Hematopoietic multipotent progenitor cell treated with erythropoietin and hydrocortisone succinate and interleukin-3 and kit ligand, for 8 days (in vitro differentiated cells): ENCODE results near the gene MOGAT1.
"Not testable (repeated sequence)": the region's sequence is repeated elsewhere in the genome, so short reads cannot be mapped to it uniquely, and the experiment has no call there.

Experiments used
- DNase-seq: peaks from one replicate; pipeline ENCODE4 v3.0.0-alpha.2; 2015

The MOGAT1 gene

GRCh38 chr2:222747526-222748160 lies 76.2 kb downstream of the MOGAT1 start:
- no peak for DNase-seq

GRCh38 chr2:222750533-222750932 lies 79.1 kb downstream of the MOGAT1 start:
- DNase-seq = no peak

- DNase-seq = no peak
These were observed 79.8 kb downstream of the MOGAT1 start for GRCh38 chr2:222751238-222751637.

- no peak for DNase-seq
These were observed 80.6 kb downstream of the MOGAT1 start for GRCh38 chr2:222751821-222752719.

- no peak for DNase-seq
These were observed 81.3 kb downstream of the MOGAT1 start for GRCh38 chr2:222752746-222753145.

- no peak for DNase-seq
These were observed 81.9 kb downstream of the MOGAT1 start for GRCh38 chr2:222753251-222753824.

- DNase-seq = no peak
These were observed 83.0 kb downstream of the MOGAT1 start for GRCh38 chr2:222754324-222754930.

- DNase-seq = not testable (repeated sequence)
These were observed 84.1 kb downstream of the MOGAT1 start for GRCh38 chr2:222755593-222755992.

- DNase-seq = no peak
These were observed 84.9 kb downstream of the MOGAT1 start for GRCh38 chr2:222756362-222756831.

GRCh38 chr2:222756951-222757650 lies 85.6 kb downstream of the MOGAT1 start:
- no peak for DNase-seq
